Astrocyte (in vitro differentiated cells and primary cell): ENCODE results near the gene PPP6R3. TPM values are rescaled to one million over a fixed set of nuclear protein-coding genes. Genes with fewer than 3 reads are reported as not detected.
A peak's percentile ranks its signal among the peaks of the same experiment; 100 is the strongest.

Experiments
- DNase-seq: peaks from one replicate; pipeline ENCODE4 v3.0.0-alpha.2; 2010; ENCODE audit warnings: low read depth
- FAIRE-seq: peaks from 2 replicates; lab custom pipeline; 2011; peaks lifted over from hg19 to GRCh38; lab: Jason Lieb, UNC
- H2AFZ ChIP-seq: 2 replicates; pipeline ENCODE4 v1.6.0; 2012; ENCODE audit warnings: low read depth, low read length, inconsistent platforms
- H3K27ac ChIP-seq: 2 replicates; pipeline ENCODE4 v1.5.1; 2011; ENCODE audit warnings: low read depth, low read length, inconsistent platforms
- H3K27me3 ChIP-seq: 2 replicates; pipeline ENCODE4 v1.6.0; 2011; ENCODE audit warnings: low read length, inconsistent platforms; ENCODE audit not compliant: insufficient read depth
- H3K36me3 ChIP-seq: 2 replicates; pipeline ENCODE4 v1.5.1; 2011; ENCODE audit warnings: low read length, inconsistent platforms; ENCODE audit not compliant: insufficient read depth
- H3K4me1 ChIP-seq: 2 replicates; pipeline ENCODE4 v1.5.1; 2011; ENCODE audit warnings: low read length, inconsistent platforms; ENCODE audit not compliant: insufficient read depth
- H3K4me2 ChIP-seq: 2 replicates; pipeline ENCODE4 v1.6.0; 2012; ENCODE audit warnings: low read length, inconsistent platforms
- H3K4me3 ChIP-seq: 2 replicates; pipeline ENCODE4 v1.5.1; 2011; ENCODE audit warnings: low read depth, mild to moderate bottlenecking, low read length, inconsistent platforms; ENCODE audit not compliant: insufficient read depth
- H3K79me2 ChIP-seq: 2 replicates; pipeline ENCODE4 v1.6.0; 2012; ENCODE audit warnings: mild to moderate bottlenecking, low read length, inconsistent platforms; ENCODE audit not compliant: insufficient read depth
- H3K9ac ChIP-seq: 2 replicates; pipeline ENCODE4 v1.6.0; 2012; ENCODE audit warnings: mild to moderate bottlenecking, low read length, inconsistent platforms
- H3K9me3 ChIP-seq: 2 replicates; pipeline ENCODE4 v1.5.1; 2012; ENCODE audit warnings: low read depth, mild to moderate bottlenecking, low read length, inconsistent platforms; ENCODE audit not compliant: insufficient read depth
- H4K20me1 ChIP-seq: 2 replicates; pipeline ENCODE4 v1.6.0; 2012; ENCODE audit warnings: low read length, inconsistent platforms; ENCODE audit not compliant: insufficient read depth
- H3K27ac Mint-ChIP-seq: one replicate; pipeline ENCODE4 v1.8.0; 2021; ENCODE audit warnings: mild to moderate bottlenecking, mixed read lengths; ENCODE audit not compliant: unreplicated experiment
- H3K27me3 Mint-ChIP-seq: one replicate; pipeline ENCODE4 v1.8.0; 2021; ENCODE audit warnings: low read depth, mixed read lengths; ENCODE audit not compliant: unreplicated experiment
- H3K36me3 Mint-ChIP-seq: one replicate; pipeline ENCODE4 v1.8.0; 2021; ENCODE audit warnings: low read depth, mixed read lengths; ENCODE audit not compliant: unreplicated experiment
- H3K4me1 Mint-ChIP-seq: one replicate; pipeline ENCODE4 v1.8.0; 2021; ENCODE audit warnings: low read depth, mixed read lengths; ENCODE audit not compliant: unreplicated experiment
- H3K4me3 Mint-ChIP-seq: one replicate; pipeline ENCODE4 v1.8.0; 2021; ENCODE audit warnings: mild to moderate bottlenecking, moderate library complexity, mixed read lengths; ENCODE audit not compliant: unreplicated experiment
- H3K9me3 Mint-ChIP-seq: one replicate; pipeline ENCODE4 v1.8.0; 2021; ENCODE audit warnings: mild to moderate bottlenecking, mixed read lengths; ENCODE audit not compliant: unreplicated experiment
- EZH2 ChIP-seq: IDR thresholded peaks from 2 replicates; pipeline ENCODE4 v1.6.1; 2012; ENCODE audit warnings: mild to moderate bottlenecking, low read length, inconsistent platforms; ENCODE audit not compliant: insufficient read depth
- total RNA-seq: library from RNA; stranded (reverse); gene quantifications from 2 replicates; pipeline ENCODE4 v1.2.1, GENCODE V29; 2021
- TF ChIP-seq, protein P1 (sequence below): IDR thresholded peaks from 2 replicates; pipeline ENCODE4 v1.5.1; 2011; ENCODE audit warnings: low read depth, mild to moderate bottlenecking, inconsistent platforms, low read length, moderate library complexity; ENCODE audit not compliant: insufficient read depth

Gene PPP6R3
- total RNA-seq, 1 donor from 2014 or later: 97.8 TPM

DNA sequence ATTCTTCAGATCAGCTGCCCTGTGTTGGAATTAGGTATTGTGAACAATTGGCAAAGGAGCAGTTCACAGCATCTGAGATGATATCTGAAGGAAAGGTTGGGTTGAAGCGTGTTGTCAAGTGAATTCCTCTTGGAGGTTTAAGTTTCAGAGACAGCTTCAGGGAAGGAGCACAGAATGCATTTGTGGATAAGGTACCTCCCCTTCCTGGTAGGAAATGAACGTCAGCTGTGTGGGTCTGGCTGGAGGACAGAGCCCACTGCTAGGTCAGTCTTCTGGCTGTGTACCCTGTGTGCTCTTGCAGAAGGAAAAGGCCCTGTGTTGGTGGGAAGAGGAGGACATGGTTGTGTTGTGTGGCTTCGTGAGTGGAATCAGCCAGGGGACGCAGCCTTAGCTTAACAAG, 135.7 kb downstream of the PPP6R3 start:
- Histone ChIP-seq H2AFZ (no peak overlapping the region), H3K9ac (no peak overlapping the region), H3K4me1 (peaks cover 3% of the 10 kb centered on the region), H3K27ac (no peak overlapping the region), H3K27me3 (no peaks in the 10 kb centered on the region), H3K4me3 (no peak overlapping the region), H3K4me2 (no peak overlapping the region), H3K9me3 (no peaks in the 10 kb centered on the region), H3K36me3 (peaks cover 45% of the 10 kb centered on the region), H3K79me2 (peaks cover 6% of the 10 kb centered on the region), H4K20me1 (peaks cover 46% of the 10 kb centered on the region)
- Mint-ChIP-seq H3K4me1 (peaks cover 15% of the 10 kb centered on the region), H3K9me3 (no peaks in the 10 kb centered on the region), H3K36me3 (peaks cover 34% of the 10 kb centered on the region), H3K27me3 (no peaks in the 10 kb centered on the region), H3K27ac (no peak overlapping the region), H3K4me3 (no peak overlapping the region)
- DNase-seq (no peak), FAIRE-seq (no peak)
- TF ChIP-seq, protein P1, sequence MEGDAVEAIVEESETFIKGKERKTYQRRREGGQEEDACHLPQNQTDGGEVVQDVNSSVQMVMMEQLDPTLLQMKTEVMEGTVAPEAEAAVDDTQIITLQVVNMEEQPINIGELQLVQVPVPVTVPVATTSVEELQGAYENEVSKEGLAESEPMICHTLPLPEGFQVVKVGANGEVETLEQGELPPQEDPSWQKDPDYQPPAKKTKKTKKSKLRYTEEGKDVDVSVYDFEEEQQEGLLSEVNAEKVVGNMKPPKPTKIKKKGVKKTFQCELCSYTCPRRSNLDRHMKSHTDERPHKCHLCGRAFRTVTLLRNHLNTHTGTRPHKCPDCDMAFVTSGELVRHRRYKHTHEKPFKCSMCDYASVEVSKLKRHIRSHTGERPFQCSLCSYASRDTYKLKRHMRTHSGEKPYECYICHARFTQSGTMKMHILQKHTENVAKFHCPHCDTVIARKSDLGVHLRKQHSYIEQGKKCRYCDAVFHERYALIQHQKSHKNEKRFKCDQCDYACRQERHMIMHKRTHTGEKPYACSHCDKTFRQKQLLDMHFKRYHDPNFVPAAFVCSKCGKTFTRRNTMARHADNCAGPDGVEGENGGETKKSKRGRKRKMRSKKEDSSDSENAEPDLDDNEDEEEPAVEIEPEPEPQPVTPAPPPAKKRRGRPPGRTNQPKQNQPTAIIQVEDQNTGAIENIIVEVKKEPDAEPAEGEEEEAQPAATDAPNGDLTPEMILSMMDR: no peak
- no peak for TF ChIP-seq EZH2

DNA sequence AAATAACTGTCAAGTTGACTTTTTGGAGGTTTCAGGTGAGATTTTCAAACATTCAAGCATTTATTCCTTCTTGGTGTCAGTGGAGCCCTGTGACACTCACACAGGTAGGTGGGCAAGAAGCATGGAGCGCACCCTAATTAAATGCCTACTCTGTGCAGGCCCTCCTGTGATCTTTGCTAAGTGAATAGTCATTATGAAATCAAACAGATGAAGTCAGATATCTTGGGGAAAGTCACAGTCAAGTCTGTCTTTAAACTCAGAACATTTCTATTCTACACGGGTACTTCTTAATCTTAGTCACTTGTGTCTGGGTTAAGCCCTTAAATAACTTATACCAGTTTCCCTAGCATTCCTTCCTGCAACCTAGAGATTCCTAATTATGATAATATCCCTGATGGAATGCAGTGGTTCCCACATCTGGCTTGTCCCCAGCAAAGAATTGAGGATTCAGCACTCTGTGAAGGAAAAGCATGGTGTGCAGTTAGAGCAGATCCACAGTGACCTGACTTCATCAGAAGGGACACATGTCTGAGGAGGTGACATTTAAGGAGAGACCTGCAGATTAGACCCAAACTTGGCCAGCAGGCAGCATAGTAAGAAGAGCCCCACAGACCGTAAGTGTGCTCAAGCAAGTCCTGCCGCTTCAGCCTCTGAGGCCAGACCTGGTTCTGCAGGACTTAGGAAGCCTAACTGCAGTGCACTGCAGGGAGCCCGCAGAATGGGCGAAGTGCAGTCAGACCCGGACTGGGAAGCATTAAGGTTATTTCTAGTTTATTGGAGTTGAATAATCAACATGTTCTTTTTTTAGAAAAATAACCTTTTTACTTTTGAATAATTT, 138.5 kb downstream of the PPP6R3 start:
- peak; percentile 45 for DNase-seq
- Mint-ChIP-seq H3K4me1 (peaks cover 15% of the 10 kb centered on the region), H3K4me3 (no peak overlapping the region), H3K27ac (peak overlapping the region; percentile 3), H3K9me3 (no peaks in the 10 kb centered on the region), H3K27me3 (no peaks in the 10 kb centered on the region), H3K36me3 (peaks cover 41% of the 10 kb centered on the region)
- Histone ChIP-seq H3K4me1 (peaks cover 3% of the 10 kb centered on the region), H3K4me2 (no peak overlapping the region), H3K27me3 (no peaks in the 10 kb centered on the region), H3K9ac (no peak overlapping the region), H2AFZ (no peak overlapping the region), H3K27ac (no peak overlapping the region), H3K9me3 (no peaks in the 10 kb centered on the region), H4K20me1 (peaks cover 51% of the 10 kb centered on the region), H3K4me3 (no peak overlapping the region), H3K79me2 (peaks cover 6% of the 10 kb centered on the region), H3K36me3 (peaks cover 54% of the 10 kb centered on the region)
- no peak for FAIRE-seq
- TF ChIP-seq, protein P1: no peak
- no peak for TF ChIP-seq EZH2

DNA sequence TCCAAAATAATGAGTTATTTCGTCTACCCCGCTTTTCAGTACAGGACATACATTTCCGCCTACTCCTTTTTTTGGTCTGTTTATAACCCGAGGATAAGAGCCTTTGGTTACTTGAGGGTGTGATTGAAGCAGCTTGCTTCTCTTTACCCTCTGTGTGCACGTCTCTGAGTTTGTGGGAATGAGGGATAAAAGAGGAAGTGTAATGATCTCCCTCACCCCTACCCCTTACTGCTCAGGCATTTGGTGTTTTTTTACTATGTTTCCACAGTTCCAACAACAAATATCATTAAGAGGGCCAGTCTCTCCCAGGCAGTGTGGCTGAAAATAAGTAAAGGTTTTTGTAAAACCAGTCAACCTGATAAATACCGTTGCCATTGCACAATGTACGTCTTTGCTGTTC, 140.6 kb downstream of the PPP6R3 start:
- Histone ChIP-seq H3K4me2 (no peak overlapping the region), H4K20me1 (peaks cover 45% of the 10 kb centered on the region), H3K9me3 (no peaks in the 10 kb centered on the region), H3K27me3 (no peaks in the 10 kb centered on the region), H2AFZ (no peak overlapping the region), H3K79me2 (peaks cover 5% of the 10 kb centered on the region), H3K4me3 (no peak overlapping the region), H3K9ac (no peak overlapping the region), H3K36me3 (peaks cover 52% of the 10 kb centered on the region), H3K27ac (no peak overlapping the region), H3K4me1 (peaks cover 3% of the 10 kb centered on the region)
- no peak overlapping the region for H3K27ac Mint-ChIP-seq
- no peaks in the 10 kb centered on the region for H3K9me3 Mint-ChIP-seq
- peaks cover 47% of the 10 kb centered on the region for H3K36me3 Mint-ChIP-seq
- peaks cover 15% of the 10 kb centered on the region for H3K4me1 Mint-ChIP-seq
- TF ChIP-seq, protein P1: no peak
- no peak for TF ChIP-seq EZH2
- no peak for FAIRE-seq
- DNase-seq: no peak
- no peak overlapping the region for H3K4me3 Mint-ChIP-seq
- no peaks in the 10 kb centered on the region for H3K27me3 Mint-ChIP-seq
